GM12892 (cell line): ENCODE results near the gene CHST10.

ENCODE experiments used
- POLR2A ChIP-seq: IDR thresholded peaks from 2 replicates; pipeline ENCODE4 v1.6.1; 2011; ENCODE audit warnings: low read depth, low read length, control low read depth
- POLR2AphosphoS5 ChIP-seq: IDR thresholded peaks from 2 replicates; pipeline ENCODE4 v1.6.1; 2011; ENCODE audit warnings: low read depth, low read length, control low read depth
- TAF1 ChIP-seq: IDR thresholded peaks from 2 replicates; pipeline ENCODE4 v1.6.1; 2011; ENCODE audit warnings: low read depth, mild to moderate bottlenecking, control low read depth, low read length, borderline replicate concordance

- no peak for TF ChIP-seq TAF1
- TF ChIP-seq POLR2A: no peak
- no peak for TF ChIP-seq POLR2AphosphoS5
Observed at GRCh38 chr2:100391735-100392515, 25.5 kb downstream of the CHST10 start.
